HFFc6 (cell line): ENCODE measurements around the gene POU6F1. TPM values are rescaled to one million over a fixed set of nuclear protein-coding genes. Genes with fewer than 3 reads are reported as not detected.
"Not testable (repeated sequence)": the region's sequence is repeated elsewhere in the genome, so short reads cannot be mapped to it uniquely, and the experiment has no call there.

Experiments used
- DNase-seq: peaks from one replicate; pipeline ENCODE4 v3.0.0-alpha.2; 2018
- H3K27ac Mint-ChIP-seq: 2 replicates; pipeline ENCODE4 v1.8.0; 2020; ENCODE audit warnings: mild to moderate bottlenecking, mixed read lengths
- H3K27me3 Mint-ChIP-seq: 2 replicates; pipeline ENCODE4 v1.8.0; 2021; ENCODE audit warnings: mild to moderate bottlenecking, moderate library complexity, mixed read lengths; ENCODE audit not compliant: insufficient read depth
- H3K36me3 Mint-ChIP-seq: 2 replicates; pipeline ENCODE4 v1.8.0; 2021; ENCODE audit warnings: low read depth, mixed read lengths
- H3K4me1 Mint-ChIP-seq: 2 replicates; pipeline ENCODE4 v1.8.0; 2020; ENCODE audit warnings: low read depth, mixed read lengths
- H3K4me3 Mint-ChIP-seq: 2 replicates; pipeline ENCODE4 v1.8.0; 2020; ENCODE audit warnings: mild to moderate bottlenecking, moderate library complexity, mixed read lengths
- H3K9me3 Mint-ChIP-seq: 2 replicates; pipeline ENCODE4 v1.8.0; 2020; ENCODE audit warnings: mild to moderate bottlenecking, mixed read lengths
- long read RNA-seq: library from polyadenylated mRNA; unstranded; transcript quantifications from one replicate; pipeline ENCODE4 v2.0.0, GENCODE V29; 2019
- total RNA-seq, 6 experiments: library from RNA; stranded (reverse); fragmentation: NEBNext Ultra II Directional; extraction: Animal tissue kit (Norgen Biotek cat#: 25700); gene quantifications; 2 replicates in 1 of 6; 3 replicates in 5 of 6; pipeline ENCODE4 v1.2.3, GENCODE V29; 2021
- TF ChIP-seq, protein P1 (sequence below): fragments of 200-600 bp; sonication (generic); IDR thresholded peaks from 2 replicates; pipeline ENCODE4 v1.5.0; 2021; ENCODE audit warnings: antibody characterized with exemption, mild to moderate bottlenecking

The POU6F1 gene
- total RNA-seq = 1 to 10 TPM; 3.6 to 5.8 (median 4.2) TPM
- long read RNA-seq = 0 reads

- Mint-ChIP-seq H3K4me1 (peaks cover 26% of the 10 kb centered on the region), H3K27ac (peak within 1 kb of the TSS; percentile 95), H3K9me3 (no peaks in the 10 kb centered on the region), H3K27me3 (peaks cover 4% of the 10 kb centered on the region), H3K36me3 (0 out of 2 replicates have a peak, but pooled peaks cover 3% of the 10 kb centered on the region), H3K4me3 (peak within 1 kb of the TSS; percentile 90)
- peak; percentile 64 for DNase-seq
- TF ChIP-seq, protein P1, sequence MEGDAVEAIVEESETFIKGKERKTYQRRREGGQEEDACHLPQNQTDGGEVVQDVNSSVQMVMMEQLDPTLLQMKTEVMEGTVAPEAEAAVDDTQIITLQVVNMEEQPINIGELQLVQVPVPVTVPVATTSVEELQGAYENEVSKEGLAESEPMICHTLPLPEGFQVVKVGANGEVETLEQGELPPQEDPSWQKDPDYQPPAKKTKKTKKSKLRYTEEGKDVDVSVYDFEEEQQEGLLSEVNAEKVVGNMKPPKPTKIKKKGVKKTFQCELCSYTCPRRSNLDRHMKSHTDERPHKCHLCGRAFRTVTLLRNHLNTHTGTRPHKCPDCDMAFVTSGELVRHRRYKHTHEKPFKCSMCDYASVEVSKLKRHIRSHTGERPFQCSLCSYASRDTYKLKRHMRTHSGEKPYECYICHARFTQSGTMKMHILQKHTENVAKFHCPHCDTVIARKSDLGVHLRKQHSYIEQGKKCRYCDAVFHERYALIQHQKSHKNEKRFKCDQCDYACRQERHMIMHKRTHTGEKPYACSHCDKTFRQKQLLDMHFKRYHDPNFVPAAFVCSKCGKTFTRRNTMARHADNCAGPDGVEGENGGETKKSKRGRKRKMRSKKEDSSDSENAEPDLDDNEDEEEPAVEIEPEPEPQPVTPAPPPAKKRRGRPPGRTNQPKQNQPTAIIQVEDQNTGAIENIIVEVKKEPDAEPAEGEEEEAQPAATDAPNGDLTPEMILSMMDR = peak; percentile 78
Observed at GRCh38 chr12:51217968-51218606, at the start of gene POU6F1. TSS of gene POU6F1 (minus strand) at chr12:51218062. CDS start at chr12:51206836, 11,226 bp downstream.

DNA sequence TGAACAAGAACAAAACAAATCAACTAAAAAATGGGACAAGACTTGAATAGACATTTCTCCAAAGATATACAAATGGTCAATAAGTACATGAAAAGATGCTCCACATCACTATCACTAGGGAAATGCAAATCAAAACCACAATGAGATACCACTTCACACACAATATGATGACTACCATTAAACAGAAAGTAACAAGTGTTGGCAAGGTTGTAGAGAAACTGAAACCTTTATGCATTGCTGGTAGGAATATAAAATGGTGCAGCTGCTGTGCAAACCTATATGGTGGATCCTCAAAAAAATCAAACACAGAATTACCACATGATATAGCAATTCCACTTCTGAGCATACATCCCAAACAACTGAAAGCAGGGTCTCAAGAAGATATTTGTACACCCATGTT lies 47.2 kb upstream of the POU6F1 start:
- peaks cover 25% of the 10 kb centered on the region for H3K36me3 Mint-ChIP-seq
- H3K27ac Mint-ChIP-seq = no peak overlapping the region
- no peak overlapping the region for H3K4me3 Mint-ChIP-seq
- TF ChIP-seq, protein P1 = no peak
- DNase-seq = no peak
- peaks cover 61% of the 10 kb centered on the region for H3K4me1 Mint-ChIP-seq
- no peaks in the 10 kb centered on the region for H3K9me3 Mint-ChIP-seq
- H3K27me3 Mint-ChIP-seq = no peaks in the 10 kb centered on the region; the same call in 1 of the 2 replicates

GRCh38 chr12:51264297-51264696 lies 46.4 kb upstream of the POU6F1 start:
- no peak overlapping the region for H3K4me3 Mint-ChIP-seq
- no peak for DNase-seq
- H3K27ac Mint-ChIP-seq = peak overlapping the region; percentile 30; the same call in 1 of the 2 replicates
- peaks cover 59% of the 10 kb centered on the region for H3K4me1 Mint-ChIP-seq
- TF ChIP-seq, protein P1 = no peak
- peaks cover 25% of the 10 kb centered on the region for H3K36me3 Mint-ChIP-seq
- H3K27me3 Mint-ChIP-seq = no peaks in the 10 kb centered on the region
- H3K9me3 Mint-ChIP-seq = no peaks in the 10 kb centered on the region

GRCh38 chr12:51263341-51263740 lies 45.5 kb upstream of the POU6F1 start:
- no peak for DNase-seq
- Mint-ChIP-seq H3K4me1 (peaks cover 49% of the 10 kb centered on the region), H3K36me3 (peaks cover 20% of the 10 kb centered on the region), H3K4me3 (no peak overlapping the region), H3K27me3 (no peaks in the 10 kb centered on the region), H3K9me3 (no peaks in the 10 kb centered on the region), H3K27ac (peak overlapping the region; percentile 65; the same call in 1 of the 2 replicates)
- TF ChIP-seq, protein P1 = no peak

DNA sequence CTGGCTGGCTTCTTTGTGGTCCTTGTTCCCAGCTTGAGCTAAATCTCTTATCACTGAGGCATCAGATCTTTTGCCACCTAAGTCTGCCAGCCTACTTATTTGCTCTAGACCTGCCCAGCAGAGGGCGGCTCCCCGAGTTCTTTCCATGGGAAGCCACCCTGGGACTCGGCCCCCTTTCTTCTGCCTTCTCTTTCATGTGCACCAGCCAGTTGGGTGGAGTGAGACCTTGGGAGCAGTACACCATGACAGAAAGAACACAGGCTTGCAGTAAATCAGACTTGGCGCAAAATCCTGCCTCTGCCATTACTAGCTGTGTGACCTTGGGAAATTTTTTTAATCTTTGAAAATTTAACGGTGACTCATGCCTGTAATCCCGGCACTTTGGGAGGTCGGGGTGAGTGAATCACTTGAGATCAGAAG lies 44.9 kb upstream of the POU6F1 start:
- peaks cover 20% of the 10 kb centered on the region for H3K36me3 Mint-ChIP-seq
- no peaks in the 10 kb centered on the region for H3K9me3 Mint-ChIP-seq
- H3K4me1 Mint-ChIP-seq = peaks cover 44% of the 10 kb centered on the region
- DNase-seq = peak; percentile 52
- peak overlapping the region; percentile 28; the same call in 1 of the 2 replicates for H3K4me3 Mint-ChIP-seq
- peak overlapping the region; percentile 65 for H3K27ac Mint-ChIP-seq
- TF ChIP-seq, protein P1 = peak; percentile 73
- H3K27me3 Mint-ChIP-seq = no peaks in the 10 kb centered on the region

GRCh38 chr12:51259600-51259999 lies 41.7 kb upstream of the POU6F1 start:
- H3K36me3 Mint-ChIP-seq = peaks cover 20% of the 10 kb centered on the region
- H3K27me3 Mint-ChIP-seq, H3K9me3 Mint-ChIP-seq, H3K27ac Mint-ChIP-seq, DNase-seq, H3K4me3 Mint-ChIP-seq: not testable (repeated sequence)
- peaks cover 16% of the 10 kb centered on the region for H3K4me1 Mint-ChIP-seq
